Panc1 (cell line): Measurements from ENCODE around the gene SLC6A8. TPM values are rescaled to one million over a fixed set of nuclear protein-coding genes. Genes with fewer than 3 reads are reported as not detected.

Source experiments
- ATAC-seq: fragments of 200-7000 bp; cut with Tn5 transposase; 2 replicates; pipeline ENCODE4 v1.9.1; 2020; ENCODE audit warnings: mild to moderate bottlenecking, moderate library complexity
- BruUV-seq: library from RNA; stranded (reverse); fragments of 400-500 nt; replicated peaks from 2 replicates; lab custom pipeline; 2021; lab: Mats Ljungman, UMichigan
- CTCF ChIA-PET: fragments of 300-600 bp; sonication (Branson Sonifier 250); formaldehyde crosslinking; loops from one replicate; lab custom pipeline; 2022; ENCODE audit warnings: antibody characterized with exemption; lab: Charles Lee
- POLR2A ChIA-PET: fragments of 300-600 bp; sonication (Branson Sonifier 250); formaldehyde crosslinking; loops from one replicate; lab custom pipeline; 2022; ENCODE audit warnings: antibody characterized with exemption; lab: Charles Lee
- DNase-seq: peaks from one replicate; pipeline ENCODE4 v3.0.0-alpha.2; 2010; ENCODE audit warnings: low read depth, low spot score
- H3K27ac ChIP-seq: 2 replicates; pipeline ENCODE4 v1.5.1; 2011; ENCODE audit warnings: mild to moderate bottlenecking, low read length, inconsistent platforms
- H3K27me3 ChIP-seq: fragments of 200-500 bp; sonication (Bioruptor generic); 2 replicates; pipeline ENCODE4 v1.6.0; 2014; ENCODE audit warnings: low read length, inconsistent platforms; ENCODE audit not compliant: control insufficient read depth, insufficient read depth
- H3K36me3 ChIP-seq: fragments of 200-500 bp; sonication (Bioruptor generic); 2 replicates; pipeline ENCODE4 v1.5.1; 2014; ENCODE audit warnings: inconsistent platforms, mild to moderate bottlenecking, low read length, moderate library complexity; ENCODE audit not compliant: control insufficient read depth, insufficient read depth
- H3K4me1 ChIP-seq: 2 replicates; pipeline ENCODE4 v1.5.1; 2011; ENCODE audit warnings: inconsistent platforms, mild to moderate bottlenecking, low read length, moderate library complexity; ENCODE audit not compliant: control insufficient read depth, insufficient read depth
- H3K4me3 ChIP-seq, 2 experiments: 2 replicates each; pipeline ENCODE4 v1.5.1; 2011 to 2012; ENCODE audit warnings: low read depth in 2 of 2, low read length in 2 of 2, mild to moderate bottlenecking in 2 of 2, inconsistent platforms in 1 of 2, moderate library complexity in 1 of 2
- H3K9me3 ChIP-seq: fragments of 200-500 bp; sonication (Bioruptor generic); 2 replicates; pipeline ENCODE4 v1.5.1; 2014; ENCODE audit warnings: low read depth, mild to moderate bottlenecking, inconsistent platforms, low read length, moderate library complexity; ENCODE audit not compliant: control insufficient read depth, insufficient read depth
- CTCF ChIP-seq: fragments of 450-650 bp; IDR thresholded peaks from 2 replicates; pipeline ENCODE4 v1.5.1; 2017; ENCODE audit warnings: mild to moderate bottlenecking
- POLR2AphosphoS5 ChIP-seq: IDR thresholded peaks from 2 replicates; pipeline ENCODE4 v1.6.1; 2012; ENCODE audit warnings: mild to moderate bottlenecking, low read depth, low read length, moderate library complexity
- REST ChIP-seq, 2 experiments: IDR thresholded peaks; 2 replicates each; pipeline ENCODE4 v1.6.1; 2011 to 2012; ENCODE audit warnings: low read depth in 2 of 2, control low read depth in 1 of 2, low read length in 1 of 2, mild to moderate bottlenecking in 1 of 2, moderate library complexity in 1 of 2; ENCODE audit not compliant: insufficient read depth in 1 of 2
- SIN3A ChIP-seq: IDR thresholded peaks from 2 replicates; pipeline ENCODE4 v1.6.1; 2012; ENCODE audit warnings: low read depth, mild to moderate bottlenecking, low read length, moderate library complexity, borderline replicate concordance; ENCODE audit not compliant: insufficient read depth
- TCF7L2 ChIP-seq: IDR thresholded peaks from 2 replicates; pipeline ENCODE4 v1.6.1; 2011; ENCODE audit warnings: mild to moderate bottlenecking, low read depth, low read length, inconsistent platforms
- in situ Hi-C: cut with HindIII; loops from 2 replicates; pipeline ENCODE4 v1.10.0; 2016; ENCODE audit warnings: low sequenced_read_pairs, low pct_unique_long_range_greater_than_20kb
- intact Hi-C: fragments of 100-400 bp; cut with micrococcal nuclease; formaldehyde crosslinking; loops from one replicate; pipeline ENCODE4 v1.10.0; 2022; ENCODE audit not compliant: unreplicated experiment
- total RNA-seq: library from RNA; stranded (reverse); gene quantifications from one replicate; pipeline ENCODE4 v1.2.1, GENCODE V29; 2021; ENCODE audit not compliant: unreplicated experiment

The SLC6A8 gene
- total RNA-seq, 1 experiment from 2014 or later, result 125 TPM

- no peaks in the 10 kb centered on the region for H3K4me1 ChIP-seq
- ChIA-PET CTCF (no interaction called here), POLR2A (no interaction called here)
- intact Hi-C loops (no loop called here), in situ Hi-C loops (no loop called here)
- no peaks in the 10 kb centered on the region for H3K27me3 ChIP-seq
- no peaks in the 10 kb centered on the region for H3K9me3 ChIP-seq
- H3K4me3 ChIP-seq, result no peak overlapping the region
- TF ChIP-seq SIN3A (no peak), POLR2AphosphoS5 (no peak), CTCF (no peak), TCF7L2 (no peak), REST (IDR thresholded peaks at IDR 0.05; ENCODE audit: insufficient read depth in 1 of 2, low read depth in 2 of 2, low read length in 1 of 2) (no peak)
- H3K36me3 ChIP-seq, result peaks cover 9% of the 10 kb centered on the region; the same call in 1 of the 2 replicates
- H3K27ac ChIP-seq, result no peak overlapping the region
- BruUV-seq, result no TSS peak
- no peak for ATAC-seq
- no peak for DNase-seq
Observed at GRCh38 chrX:153714256-153714655, 26.5 kb downstream of the SLC6A8 start.

GRCh38 chrX:153717445-153717844 lies 29.7 kb downstream of the SLC6A8 start:
- Histone ChIP-seq H3K36me3 (peaks cover 24% of the 10 kb centered on the region), H3K27me3 (no peaks in the 10 kb centered on the region), H3K4me1 (peaks cover 6% of the 10 kb centered on the region), H3K27ac (no peak overlapping the region), H3K4me3 (no peak overlapping the region), H3K9me3 (no peaks in the 10 kb centered on the region)
- no TSS peak for BruUV-seq
- CTCF ChIA-PET, result no interaction called here
- POLR2A ChIA-PET, result no interaction called here
- intact Hi-C loops, result no loop called here
- TF ChIP-seq TCF7L2 (no peak), CTCF (no peak), SIN3A (no peak), POLR2AphosphoS5 (no peak), REST (IDR thresholded peaks at IDR 0.05; ENCODE audit: insufficient read depth in 1 of 2, low read depth in 2 of 2, low read length in 1 of 2) (no peak)
- in situ Hi-C loops, result no loop called here
- DNase-seq (no peak), ATAC-seq (no peak)
